Measurements from ENCODE around the gene DBNDD2.

- TF ChIP-seq, protein P1, sequence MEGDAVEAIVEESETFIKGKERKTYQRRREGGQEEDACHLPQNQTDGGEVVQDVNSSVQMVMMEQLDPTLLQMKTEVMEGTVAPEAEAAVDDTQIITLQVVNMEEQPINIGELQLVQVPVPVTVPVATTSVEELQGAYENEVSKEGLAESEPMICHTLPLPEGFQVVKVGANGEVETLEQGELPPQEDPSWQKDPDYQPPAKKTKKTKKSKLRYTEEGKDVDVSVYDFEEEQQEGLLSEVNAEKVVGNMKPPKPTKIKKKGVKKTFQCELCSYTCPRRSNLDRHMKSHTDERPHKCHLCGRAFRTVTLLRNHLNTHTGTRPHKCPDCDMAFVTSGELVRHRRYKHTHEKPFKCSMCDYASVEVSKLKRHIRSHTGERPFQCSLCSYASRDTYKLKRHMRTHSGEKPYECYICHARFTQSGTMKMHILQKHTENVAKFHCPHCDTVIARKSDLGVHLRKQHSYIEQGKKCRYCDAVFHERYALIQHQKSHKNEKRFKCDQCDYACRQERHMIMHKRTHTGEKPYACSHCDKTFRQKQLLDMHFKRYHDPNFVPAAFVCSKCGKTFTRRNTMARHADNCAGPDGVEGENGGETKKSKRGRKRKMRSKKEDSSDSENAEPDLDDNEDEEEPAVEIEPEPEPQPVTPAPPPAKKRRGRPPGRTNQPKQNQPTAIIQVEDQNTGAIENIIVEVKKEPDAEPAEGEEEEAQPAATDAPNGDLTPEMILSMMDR (conservative IDR thresholded peaks at IDR 0.05; ENCODE audit: low read length), result no peak
- no peak for TF ChIP-seq EZH2phosphoT487 (IDR thresholded peaks at IDR 0.05; ENCODE audit: borderline replicate concordance)
Measured at GRCh38 chr20:45448270-45448669, 40.2 kb downstream of the DBNDD2 start.

Data from Loucy (cell line).